IPS-NIHi11 (cell line): ENCODE results near the gene KDM5A.
"Not testable (repeated sequence)": the region's sequence is repeated elsewhere in the genome, so short reads cannot be mapped to it uniquely, and the experiment has no call there.

Experiments
- DNase-seq: peaks from one replicate; pipeline ENCODE4 v3.0.0; 2012; ENCODE audit warnings: mixed read lengths, low spot score

The KDM5A gene

DNA sequence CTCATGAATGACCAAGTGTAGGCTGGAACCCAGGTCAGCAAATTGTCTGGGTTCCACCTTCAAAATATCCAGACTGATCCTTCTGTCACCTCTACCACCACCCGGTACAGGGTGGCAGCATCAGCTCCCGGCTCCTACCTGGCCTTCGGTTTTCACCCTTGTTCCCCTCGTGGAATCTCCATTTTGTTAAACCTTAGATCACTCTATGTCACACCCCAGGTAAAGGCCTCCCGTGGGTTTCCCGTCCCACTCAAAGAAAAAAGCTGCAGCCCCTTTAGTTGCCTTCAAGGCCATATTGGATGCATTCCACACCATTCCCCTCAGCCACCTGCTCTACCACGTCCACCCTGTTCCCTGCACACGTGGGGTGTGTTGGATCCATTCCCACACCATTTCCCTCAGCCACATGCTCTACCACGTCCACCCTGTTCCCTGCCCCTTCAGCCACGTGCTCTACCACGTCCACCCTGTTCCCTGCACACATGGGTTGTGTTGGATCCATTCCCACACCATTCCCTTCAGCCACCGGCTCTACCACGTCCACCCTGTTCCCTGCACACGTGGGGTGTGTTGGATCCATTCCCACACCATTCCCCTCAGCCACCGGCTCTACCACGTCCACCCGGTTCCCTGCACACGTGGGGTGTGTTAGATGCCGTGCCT is 150.3 kb downstream of the KDM5A start:
- no peak for DNase-seq

DNA sequence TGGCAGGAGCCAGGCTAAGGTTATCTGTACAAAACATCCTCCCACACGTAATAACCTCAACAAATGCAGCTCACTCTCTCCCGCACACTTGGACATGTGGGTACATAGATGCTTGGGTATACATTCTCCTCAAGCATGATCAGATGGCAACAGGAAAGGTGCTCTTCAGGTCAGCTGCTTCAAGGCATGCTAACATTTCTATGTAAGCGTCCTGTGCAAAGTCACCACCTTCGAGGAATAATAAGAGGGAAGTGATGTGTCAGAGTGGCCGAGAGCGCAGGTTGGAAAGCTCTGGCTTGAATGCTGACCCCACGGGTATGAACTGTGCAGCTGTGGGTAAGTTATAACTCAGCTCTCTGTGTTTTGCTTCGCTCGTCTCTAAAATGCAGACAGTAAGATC is 151.0 kb downstream of the KDM5A start:
- no peak for DNase-seq

DNA sequence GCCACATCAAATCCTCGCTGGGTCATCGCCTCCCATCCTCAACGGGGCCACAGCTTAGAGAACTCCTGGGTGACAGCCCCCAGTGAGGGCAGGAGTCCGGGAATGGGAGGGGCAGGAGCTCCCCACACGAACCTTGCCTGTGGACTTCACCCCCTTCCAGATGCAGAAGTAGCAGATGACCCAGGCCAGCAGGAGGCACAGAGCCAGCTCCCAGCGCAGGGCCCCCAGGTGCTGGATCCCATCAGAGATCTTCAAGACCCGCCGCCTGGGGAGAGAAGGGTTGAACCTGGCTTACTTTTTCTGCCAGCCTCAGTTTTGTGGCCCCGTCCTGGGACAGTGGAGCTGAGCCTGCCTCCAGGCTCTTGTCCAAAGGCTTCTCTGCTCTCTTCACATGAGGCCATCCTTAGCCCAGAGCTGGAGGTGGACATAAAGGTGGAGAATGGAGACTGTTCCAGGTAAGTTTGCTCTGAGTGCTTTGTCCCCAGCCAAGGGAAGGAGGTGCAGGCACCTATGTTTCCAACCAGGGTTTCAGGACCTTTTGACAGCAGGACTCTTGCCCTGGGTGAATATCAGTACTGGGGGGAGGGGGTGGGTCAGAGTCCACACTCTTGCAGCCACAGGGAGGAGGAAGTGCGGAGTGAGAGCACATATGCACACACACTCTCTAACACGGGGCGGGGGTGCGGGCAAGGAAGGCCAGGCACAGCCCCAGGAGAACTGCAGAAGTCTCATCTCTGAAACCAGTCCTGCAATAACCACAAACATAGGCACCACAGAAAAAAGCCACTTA is 151.9 kb downstream of the KDM5A start:
- DNase-seq = no peak

DNA sequence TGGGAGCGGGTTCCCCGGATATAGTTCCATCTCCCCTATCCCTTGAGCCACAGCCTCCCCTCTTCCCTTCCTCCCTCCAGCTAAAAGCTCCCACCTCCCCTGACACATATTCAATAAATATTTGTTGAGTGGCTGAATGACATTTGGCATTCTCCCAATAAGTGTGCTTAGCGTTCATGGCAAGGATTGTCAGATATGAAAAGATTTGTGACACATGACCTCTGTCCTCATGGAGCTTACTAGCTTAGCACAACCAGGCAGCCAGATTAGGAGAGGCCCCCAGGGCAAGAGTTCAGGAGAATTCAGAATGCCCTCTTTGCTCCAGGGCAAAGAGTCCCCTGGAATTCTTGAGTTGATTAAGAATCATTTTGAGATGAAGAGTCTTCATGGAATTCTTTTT is 152.7 kb downstream of the KDM5A start:
- DNase-seq = no peak

DNA sequence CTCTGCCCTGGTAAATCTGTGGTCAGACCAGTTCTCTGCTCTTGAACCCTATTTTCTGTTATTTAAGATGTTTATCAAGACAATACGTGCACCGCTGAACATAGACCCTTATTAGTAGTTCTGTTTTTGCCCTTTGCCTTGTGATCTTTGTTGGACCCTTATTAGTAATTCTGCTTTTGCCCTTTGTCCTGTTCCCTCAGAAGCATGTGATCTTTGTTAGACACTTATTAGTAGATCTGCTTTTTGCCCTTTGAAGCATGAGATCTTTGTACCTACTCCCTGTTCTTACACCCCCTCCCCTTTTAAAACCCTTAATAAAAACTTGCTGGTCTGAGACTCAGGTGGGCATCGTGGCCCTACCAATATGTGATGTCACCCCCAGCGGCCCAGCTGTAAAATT is 153.2 kb downstream of the KDM5A start:
- not testable (repeated sequence) for DNase-seq

DNA sequence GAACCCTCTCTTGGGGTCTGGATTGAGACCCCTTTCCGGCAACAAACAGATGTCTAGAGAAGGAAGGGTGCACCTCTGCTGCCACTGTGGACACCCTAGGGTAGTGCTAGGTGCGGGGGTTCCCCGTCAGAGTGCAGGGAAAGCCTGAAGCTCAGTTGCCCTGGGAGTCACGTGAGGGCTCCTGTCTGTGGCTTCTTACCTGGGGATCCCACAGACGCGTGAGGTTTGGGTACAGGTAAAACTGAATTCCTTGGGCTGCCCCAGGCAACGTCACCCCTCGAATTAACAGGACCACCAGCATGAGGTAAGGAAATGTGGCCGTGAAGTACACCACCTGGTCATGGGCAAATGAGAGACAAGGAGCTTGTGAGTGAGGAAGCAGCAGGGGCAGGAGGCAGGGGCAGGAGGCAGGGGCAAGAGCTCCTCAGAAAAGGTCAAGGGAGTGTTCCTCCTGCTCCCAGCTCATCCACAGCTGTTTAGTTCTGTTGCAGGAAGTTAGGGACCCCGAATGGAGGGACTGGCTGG is 154.2 kb downstream of the KDM5A start:
- no peak for DNase-seq

DNA sequence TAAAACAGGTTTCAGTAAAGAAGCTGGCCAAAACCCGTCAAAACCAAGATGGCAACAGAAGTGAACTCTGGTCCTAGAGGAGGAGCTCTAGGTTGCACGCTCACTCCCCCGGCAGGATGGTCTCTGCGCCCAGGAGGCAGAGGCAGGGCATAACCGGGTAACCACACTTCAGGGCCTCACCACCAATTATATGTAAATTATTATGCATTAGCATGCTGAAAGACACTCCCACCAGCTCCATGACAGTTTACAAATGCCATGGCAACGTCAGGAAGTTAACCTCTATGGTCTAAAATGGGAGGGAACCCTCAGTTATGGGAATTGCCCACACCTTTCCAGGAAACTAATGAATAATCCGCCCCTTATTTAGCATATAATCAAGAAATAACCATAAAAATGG is 155.1 kb downstream of the KDM5A start:
- DNase-seq = no peak

DNA sequence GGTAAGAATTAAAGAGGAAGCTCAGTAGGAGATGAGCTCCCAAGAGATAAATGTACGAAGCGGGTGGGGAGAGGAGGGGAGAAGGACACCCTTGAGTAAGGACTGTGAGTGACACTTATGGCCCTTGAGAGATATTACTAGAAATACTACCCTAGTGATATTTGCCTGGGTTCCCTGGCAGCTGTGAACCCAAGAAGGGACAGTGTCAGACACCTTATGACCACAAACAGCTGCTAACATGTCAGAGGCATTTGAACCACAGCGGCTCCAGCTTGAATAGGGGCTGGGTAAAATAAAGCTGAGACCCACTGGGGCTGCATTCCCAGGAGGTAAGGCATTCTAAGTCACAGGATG is 155.5 kb downstream of the KDM5A start:
- no peak for DNase-seq

DNA sequence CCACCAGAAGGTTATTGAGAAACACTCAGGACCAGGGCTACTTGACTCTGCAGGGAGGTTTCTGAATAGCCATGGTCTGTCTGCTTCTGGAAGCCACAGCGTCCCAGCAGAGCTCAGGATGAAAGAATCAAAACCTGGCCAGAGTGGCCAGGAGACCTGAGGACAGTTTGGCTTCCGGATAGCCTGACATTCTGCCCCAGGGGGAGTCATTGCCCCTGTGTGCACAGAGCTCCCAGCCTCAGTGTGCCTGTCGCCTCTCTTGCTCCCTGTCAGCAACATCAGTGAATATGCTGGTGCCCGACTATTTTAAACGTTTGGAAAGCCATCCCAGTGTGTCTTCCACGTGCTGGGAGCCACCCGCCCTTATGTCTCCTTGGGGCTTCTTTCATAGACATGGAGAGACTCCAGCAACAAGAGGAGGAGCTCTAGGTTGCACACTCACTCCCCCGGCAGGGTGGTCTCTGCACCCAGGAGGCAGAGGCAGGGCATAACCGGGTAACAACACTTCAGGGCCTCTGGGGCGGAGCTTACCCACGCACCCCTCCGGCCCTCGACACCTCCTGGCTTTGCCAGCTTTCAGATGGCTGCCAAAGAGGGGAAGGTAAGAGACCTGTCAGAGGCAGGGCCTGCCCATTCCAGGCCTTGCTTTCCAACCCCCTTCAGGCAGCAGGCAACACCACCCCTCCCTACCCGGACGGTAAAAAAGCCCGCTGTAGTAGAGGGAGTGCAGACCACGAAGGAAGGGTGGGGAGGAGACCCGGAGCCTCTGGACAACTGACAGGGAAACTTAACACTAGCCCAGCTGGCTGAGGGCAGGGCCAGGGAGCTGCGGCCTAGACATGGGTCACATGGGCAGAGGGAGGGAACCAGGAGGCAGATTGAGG is 156.1 kb downstream of the KDM5A start:
- no peak for DNase-seq

DNA sequence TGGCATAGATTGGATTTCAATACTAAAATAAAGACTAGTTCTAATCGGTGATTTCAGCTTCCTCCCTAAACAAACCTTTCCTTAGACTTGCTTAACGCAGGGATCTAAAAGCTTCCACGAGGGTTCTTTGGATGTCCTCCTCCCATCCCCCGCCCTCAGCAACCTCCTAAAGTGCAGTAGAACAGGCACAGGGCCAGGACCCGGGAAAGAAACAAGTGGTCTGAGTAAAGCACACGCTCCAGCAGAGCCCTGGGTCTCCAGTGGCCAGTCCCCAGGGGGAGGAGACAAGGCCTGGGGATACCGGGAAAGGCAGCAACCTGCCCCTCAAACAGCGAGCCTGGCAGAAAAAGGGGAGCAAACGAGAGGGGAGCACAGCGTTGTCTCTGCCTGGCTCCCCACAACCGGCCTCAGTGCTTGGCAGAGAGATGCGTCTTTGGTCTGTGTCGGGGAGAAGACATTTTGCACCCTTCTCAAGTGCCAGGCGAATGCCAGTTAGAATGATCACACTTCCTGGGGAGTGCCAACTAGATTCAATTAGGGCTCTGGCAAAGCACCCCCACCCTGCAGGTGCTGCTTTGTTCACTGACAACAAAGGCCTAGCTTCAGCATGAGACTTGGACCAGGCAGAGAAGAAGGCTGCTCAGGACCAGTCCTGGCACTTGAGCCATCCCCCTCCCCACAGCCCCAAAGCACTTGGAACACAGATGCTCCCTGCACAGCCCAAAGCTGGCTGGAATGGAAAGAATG is 158.0 kb downstream of the KDM5A start:
- DNase-seq = no peak
